HepG2 (cell line): ENCODE data around the gene SLC8A2. TPM values are rescaled to one million over a fixed set of nuclear protein-coding genes. Genes with fewer than 3 reads are reported as not detected.
A peak's percentile ranks its signal among the peaks of the same experiment; 100 is the strongest.

Source experiments
- ARID2 ChIP-seq: sonication (generic); formaldehyde crosslinking; IDR thresholded peaks from 2 replicates; pipeline ENCODE4 v1.8.1; 2022; ENCODE audit warnings: mild to moderate bottlenecking, missing genetic modification reagents, borderline replicate concordance
- ELF1 ChIP-seq: sonication (generic); formaldehyde crosslinking; IDR thresholded peaks from 2 replicates; pipeline ENCODE4 v1.4.0; 2020; ENCODE audit warnings: missing genetic modification reagents
- ELF4 ChIP-seq: sonication (generic); formaldehyde crosslinking; IDR thresholded peaks from 2 replicates; pipeline ENCODE4 v1.5.0; 2020; ENCODE audit warnings: missing genetic modification reagents, mild to moderate bottlenecking, moderate library complexity, borderline replicate concordance
- FOSL1 ChIP-seq: sonication (generic); formaldehyde crosslinking; IDR thresholded peaks from 2 replicates; pipeline ENCODE4 v1.9.0; 2021; ENCODE audit warnings: missing genetic modification reagents, borderline replicate concordance
- FOXM1 ChIP-seq: sonication (generic); formaldehyde crosslinking; IDR thresholded peaks from 2 replicates; pipeline ENCODE4 v1.5.0; 2020; ENCODE audit warnings: missing genetic modification reagents
- GFI1 ChIP-seq: sonication (generic); formaldehyde crosslinking; IDR thresholded peaks from 2 replicates; pipeline ENCODE4 v1.5.0; 2020; ENCODE audit warnings: missing genetic modification reagents, mild to moderate bottlenecking, borderline replicate concordance
- LCORL ChIP-seq, 2 experiments: fragments of 450-650 bp in 1 of 2; sonication (generic) in 1 of 2; formaldehyde crosslinking in 1 of 2; IDR thresholded peaks; 2 replicates each; pipeline versions ENCODE4 v1.5.0 to v1.6.1; 2017 to 2020; ENCODE audit warnings: antibody characterized with exemption in 1 of 2, missing genetic modification reagents in 1 of 2
- POGZ ChIP-seq: sonication (generic); formaldehyde crosslinking; IDR thresholded peaks from 2 replicates; pipeline ENCODE4 v1.4.0; 2020; ENCODE audit warnings: mild to moderate bottlenecking, missing genetic modification reagents
- PPARG ChIP-seq: conservative IDR thresholded peaks from 2 replicates; pipeline ENCODE4 v1.6.1; 2016; ENCODE audit warnings: missing biosample characterization, missing genetic modification reagents
- SNAPC4 ChIP-seq: sonication (generic); formaldehyde crosslinking; IDR thresholded peaks from 2 replicates; pipeline ENCODE4 v1.4.0; 2020; ENCODE audit warnings: mild to moderate bottlenecking, missing genetic modification reagents
- SRSF9 ChIP-seq: fragments of 200-400 bp; formaldehyde crosslinking; IDR thresholded peaks from 2 replicates; pipeline ENCODE4 v1.6.1; 2018; ENCODE audit warnings: borderline replicate concordance, mild to moderate bottlenecking, low read depth, low read length; ENCODE audit not compliant: insufficient read depth, poor library complexity, severe bottlenecking
- TFE3 ChIP-seq: IDR thresholded peaks from 2 replicates; pipeline ENCODE4 v1.6.1; 2016
- ZBTB7A ChIP-seq: sonication (generic); formaldehyde crosslinking; IDR thresholded peaks from 2 replicates; pipeline ENCODE4 v1.8.0; 2022; ENCODE audit warnings: mild to moderate bottlenecking, missing genetic modification reagents
- ZFP82 ChIP-seq: sonication (generic); formaldehyde crosslinking; IDR thresholded peaks from 2 replicates; pipeline ENCODE4 v1.5.1; 2020; ENCODE audit warnings: mild to moderate bottlenecking, missing genetic modification reagents, borderline replicate concordance
- ZKSCAN1 ChIP-seq: fragments of 150-350 bp; IDR thresholded peaks from 2 replicates; pipeline ENCODE4 v1.6.1; 2014; ENCODE audit warnings: low read length
- ZNF12 ChIP-seq: sonication (generic); formaldehyde crosslinking; IDR thresholded peaks from 2 replicates; pipeline ENCODE4 v1.5.0; 2020; ENCODE audit warnings: missing genetic modification reagents
- ZNF124 ChIP-seq: sonication (generic); formaldehyde crosslinking; IDR thresholded peaks from 2 replicates; pipeline ENCODE4 v1.4.0; 2020; ENCODE audit warnings: missing genetic modification reagents
- ZNF160 ChIP-seq: sonication (generic); formaldehyde crosslinking; IDR thresholded peaks from 2 replicates; pipeline ENCODE4 v1.8.0; 2022; ENCODE audit warnings: mild to moderate bottlenecking, inconsistent platforms, missing genetic modification reagents
- ZNF205 ChIP-seq: IDR thresholded peaks from 2 replicates; pipeline ENCODE4 v1.6.1; 2018; ENCODE audit warnings: missing biosample characterization, missing genetic modification reagents
- ZNF460 ChIP-seq: sonication (generic); formaldehyde crosslinking; IDR thresholded peaks from 2 replicates; pipeline ENCODE4 v1.5.1; 2020; ENCODE audit warnings: missing genetic modification reagents, mild to moderate bottlenecking, borderline replicate concordance
- ZNF75D ChIP-seq: sonication (generic); formaldehyde crosslinking; IDR thresholded peaks from 2 replicates; pipeline ENCODE4 v1.8.1; 2023; ENCODE audit warnings: missing genetic modification reagents, mild to moderate bottlenecking, borderline replicate concordance
- ZNF766 ChIP-seq: sonication (generic); formaldehyde crosslinking; IDR thresholded peaks from 2 replicates; pipeline ENCODE4 v1.5.0; 2020; ENCODE audit warnings: missing genetic modification reagents, borderline replicate concordance
- ZNF776 ChIP-seq: sonication (generic); formaldehyde crosslinking; IDR thresholded peaks from 2 replicates; pipeline ENCODE4 v1.4.0; 2020; ENCODE audit warnings: mild to moderate bottlenecking, missing genetic modification reagents
- ZNF790 ChIP-seq: sonication (generic); formaldehyde crosslinking; IDR thresholded peaks from 2 replicates; pipeline ENCODE4 v1.8.0; 2022; ENCODE audit warnings: missing genetic modification reagents, mild to moderate bottlenecking, borderline replicate concordance
- ZSCAN9 ChIP-seq: IDR thresholded peaks from 2 replicates; pipeline ENCODE4 v1.6.1; 2016; ENCODE audit warnings: borderline replicate concordance
- polyA plus RNA-seq, 8 experiments: library from polyadenylated mRNA; depleted of rRNA in 3 of 8; stranded (reverse) in 7 of 8; unstranded in 1 of 8; fragments of >200 nt; fragmentation: Illumina TruSeq in 4 of 8; extraction: Trizol in 4 of 8; gene quantifications; 2 replicates each; pipeline versions ENCODE4 v1.2.1 to v1.2.3, GENCODE V29; 2011 to 2016; ENCODE audit warnings: low read depth in 4 of 8, missing spikeins in 1 of 8, mixed read lengths in 1 of 8; ENCODE audit not compliant: insufficient read depth in 1 of 8
- total RNA-seq, 5 experiments: library from RNA; depleted of rRNA; stranded (reverse); fragments of >200 nt; fragmentation: Illumina TruSeq; extraction: Trizol; gene quantifications; 2 replicates each; pipeline ENCODE4 v1.2.3, GENCODE V29; 2016; ENCODE audit warnings: low read depth in 1 of 5

The SLC8A2 gene
- total and polyA plus RNA-seq, 2 of the 13 experiments (the other 11 are each of a cell fraction or from before 2014, with no cell fraction given) = 0.02 TPM; not detected in 1

DNA sequence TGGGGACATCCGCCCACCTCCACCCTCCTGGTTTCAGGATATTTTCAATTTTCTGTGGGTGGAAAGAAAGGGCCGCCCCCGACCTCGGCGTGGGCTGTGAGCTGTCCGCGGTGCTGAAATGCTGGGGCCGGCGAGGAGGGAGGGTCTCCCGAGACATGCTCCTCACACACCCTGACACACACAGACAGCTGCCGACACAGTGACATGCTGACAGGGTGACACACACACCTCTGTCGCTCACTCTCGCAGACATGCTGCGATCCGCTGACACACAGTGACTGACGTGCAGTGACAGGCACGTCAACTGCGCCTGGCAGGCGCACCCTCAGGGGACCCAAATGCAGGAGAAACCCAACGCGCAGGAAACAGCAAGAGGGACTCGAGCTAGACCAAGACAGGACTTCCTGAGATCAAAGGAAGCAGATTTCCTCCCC is 27.3 kb downstream of the SLC8A2 start (continued):
- TF ChIP-seq ZNF205 (CRISPR knock-in tag) (no peak), PPARG (CRISPR knock-in tag) (no peak), ZKSCAN1 (no peak), ARID2 (CRISPR knock-in tag) (no peak), ELF1 (CRISPR knock-in tag) (no peak), ZBTB7A (CRISPR knock-in tag) (0 out of 2 replicates have a peak, but pooled peaks have one; percentile 40), FOSL1 (CRISPR knock-in tag) (no peak), ZNF460 (CRISPR knock-in tag) (no peak), ZSCAN9 (CRISPR knock-in tag) (peak; percentile 53; the same call in 1 of the 2 replicates), ZFP82 (CRISPR knock-in tag) (no peak), ZNF790 (peak; percentile 48; the same call in 1 of the 2 replicates), ZNF160 (CRISPR knock-in tag) (no peak), SRSF9 (no peak), FOXM1 (CRISPR knock-in tag) (no peak), ZNF776 (CRISPR knock-in tag) (no peak), LCORL (IDR thresholded peaks at IDR 0.05) (no peak), LCORL (CRISPR knock-in tag; IDR thresholded peaks at IDR 0.05) (no peak), ZNF766 (no peak), ZNF124 (no peak), POGZ (CRISPR knock-in tag) (no peak), ELF4 (CRISPR knock-in tag) (no peak), SNAPC4 (CRISPR knock-in tag) (no peak), ZNF12 (CRISPR knock-in tag) (no peak), TFE3 (CRISPR knock-in tag) (0 out of 2 replicates have a peak, but pooled peaks have one; percentile 15), GFI1 (CRISPR knock-in tag) (no peak), ZNF75D (no peak)
